ENCODE measurements around the gene ING2.
"Not testable (repeated sequence)": the region's sequence is repeated elsewhere in the genome, so short reads cannot be mapped to it uniquely, and the experiment has no call there.

The ING2 gene

GRCh38 chr4:183550345-183551093 lies 45.7 kb downstream of the ING2 start:
- ChIA-PET POLR2A (no interaction called here), CTCF (interaction anchor here (0.9 kb wide), 1 partner anchor 10 kb away, joined by 4 read pairs; no protein-coding TSS in a partner anchor)
- H3K4me3 ChIP-seq (ENCODE audit: low read depth, low read length), result no peak overlapping the region
- TF ChIP-seq, protein P1, sequence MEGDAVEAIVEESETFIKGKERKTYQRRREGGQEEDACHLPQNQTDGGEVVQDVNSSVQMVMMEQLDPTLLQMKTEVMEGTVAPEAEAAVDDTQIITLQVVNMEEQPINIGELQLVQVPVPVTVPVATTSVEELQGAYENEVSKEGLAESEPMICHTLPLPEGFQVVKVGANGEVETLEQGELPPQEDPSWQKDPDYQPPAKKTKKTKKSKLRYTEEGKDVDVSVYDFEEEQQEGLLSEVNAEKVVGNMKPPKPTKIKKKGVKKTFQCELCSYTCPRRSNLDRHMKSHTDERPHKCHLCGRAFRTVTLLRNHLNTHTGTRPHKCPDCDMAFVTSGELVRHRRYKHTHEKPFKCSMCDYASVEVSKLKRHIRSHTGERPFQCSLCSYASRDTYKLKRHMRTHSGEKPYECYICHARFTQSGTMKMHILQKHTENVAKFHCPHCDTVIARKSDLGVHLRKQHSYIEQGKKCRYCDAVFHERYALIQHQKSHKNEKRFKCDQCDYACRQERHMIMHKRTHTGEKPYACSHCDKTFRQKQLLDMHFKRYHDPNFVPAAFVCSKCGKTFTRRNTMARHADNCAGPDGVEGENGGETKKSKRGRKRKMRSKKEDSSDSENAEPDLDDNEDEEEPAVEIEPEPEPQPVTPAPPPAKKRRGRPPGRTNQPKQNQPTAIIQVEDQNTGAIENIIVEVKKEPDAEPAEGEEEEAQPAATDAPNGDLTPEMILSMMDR (IDR thresholded peaks at IDR 0.05; ENCODE audit: insufficient read depth, low read length, missing control alignments), result no peak
- no peak for DNase-seq (ENCODE audit: low read depth, low spot score)

DNA sequence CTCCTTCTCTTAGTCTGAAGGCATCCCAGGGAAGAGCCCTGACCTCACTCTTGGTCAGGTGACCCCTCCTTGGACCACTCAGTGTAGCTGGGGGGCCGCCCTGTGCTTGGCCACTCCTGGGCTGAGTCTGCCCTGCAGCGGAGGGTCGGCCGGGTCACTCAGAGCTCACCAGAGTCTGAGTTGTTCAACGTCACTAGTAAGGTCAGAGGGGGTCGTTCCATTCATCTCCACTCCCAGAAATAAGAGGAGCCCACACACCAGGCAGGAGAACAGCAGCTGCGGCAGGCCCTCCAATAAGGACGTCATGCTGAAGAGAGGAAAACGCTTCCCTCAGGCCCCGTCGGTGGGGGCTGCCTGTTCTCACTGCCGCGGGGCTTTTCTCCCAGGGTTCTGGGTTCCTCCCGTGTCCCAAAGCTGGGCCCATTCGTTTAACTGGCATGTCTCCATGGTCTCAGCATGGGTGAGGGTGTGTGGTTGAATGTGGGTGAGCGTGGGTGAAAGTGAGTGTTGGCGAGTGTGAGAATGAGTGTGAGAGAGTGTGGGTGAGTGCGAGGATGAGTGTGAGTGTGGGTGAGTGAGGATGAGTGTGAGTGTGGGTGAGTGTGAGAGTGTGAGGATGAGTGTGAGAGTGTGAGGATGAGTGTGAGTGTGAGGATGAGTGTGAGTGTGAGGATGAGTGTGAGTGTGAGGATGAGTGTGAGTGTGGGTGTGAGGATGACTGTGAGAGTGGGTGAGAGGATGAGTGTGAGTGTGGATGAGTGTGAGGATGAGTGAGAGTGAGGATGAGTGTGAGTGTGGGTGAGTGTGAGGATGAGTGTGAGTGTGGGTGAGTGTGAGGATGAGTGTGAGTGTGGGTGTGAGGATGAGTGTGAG lies 47.7 kb downstream of the ING2 start:
- no peak overlapping the region for H3K4me3 ChIP-seq (ENCODE audit: low read depth, low read length)
- ChIA-PET CTCF (no interaction called here), POLR2A (no interaction called here)
- TF ChIP-seq, protein P1 (IDR thresholded peaks at IDR 0.05; ENCODE audit: insufficient read depth, low read length, missing control alignments), result no peak
- DNase-seq (ENCODE audit: low read depth, low spot score), result no peak

GRCh38 chr4:183553147-183553478 lies 48.3 kb downstream of the ING2 start:
- H3K4me3 ChIP-seq (ENCODE audit: low read depth, low read length); POLR2A ChIA-PET; CTCF ChIA-PET; DNase-seq (ENCODE audit: low read depth, low spot score): not testable (repeated sequence)

- no peak overlapping the region for H3K4me3 ChIP-seq (ENCODE audit: low read depth, low read length)
- ChIA-PET CTCF (no interaction called here), POLR2A (no interaction called here)
- DNase-seq (ENCODE audit: low read depth, low spot score), result no peak
- TF ChIP-seq, protein P1 (IDR thresholded peaks at IDR 0.05; ENCODE audit: insufficient read depth, low read length, missing control alignments), result no peak
These were observed 48.9 kb downstream of the ING2 start for GRCh38 chr4:183553601-183554345.

DNA sequence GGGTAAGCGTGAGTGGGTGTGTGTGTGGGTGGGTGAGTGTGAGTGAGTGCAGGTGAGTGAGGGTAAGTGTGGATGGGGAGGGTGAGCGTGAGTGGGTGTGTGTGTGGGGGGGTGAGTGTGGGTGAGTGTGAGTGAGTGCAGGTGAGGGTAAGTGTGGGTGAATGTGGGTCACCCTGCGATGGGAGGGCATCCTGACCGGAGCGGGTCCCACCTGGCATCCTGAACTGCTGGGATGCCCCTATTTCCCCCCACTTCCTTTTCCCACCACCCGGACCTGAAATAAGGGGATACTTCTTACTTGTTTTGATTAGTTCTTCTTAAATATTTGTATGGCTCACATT lies 49.5 kb downstream of the ING2 start:
- no peak overlapping the region for H3K4me3 ChIP-seq (ENCODE audit: low read depth, low read length)
- ChIA-PET CTCF (no interaction called here), POLR2A (no interaction called here)
- TF ChIP-seq, protein P1 (IDR thresholded peaks at IDR 0.05; ENCODE audit: insufficient read depth, low read length, missing control alignments), result no peak
- no peak for DNase-seq (ENCODE audit: low read depth, low spot score)

DNA sequence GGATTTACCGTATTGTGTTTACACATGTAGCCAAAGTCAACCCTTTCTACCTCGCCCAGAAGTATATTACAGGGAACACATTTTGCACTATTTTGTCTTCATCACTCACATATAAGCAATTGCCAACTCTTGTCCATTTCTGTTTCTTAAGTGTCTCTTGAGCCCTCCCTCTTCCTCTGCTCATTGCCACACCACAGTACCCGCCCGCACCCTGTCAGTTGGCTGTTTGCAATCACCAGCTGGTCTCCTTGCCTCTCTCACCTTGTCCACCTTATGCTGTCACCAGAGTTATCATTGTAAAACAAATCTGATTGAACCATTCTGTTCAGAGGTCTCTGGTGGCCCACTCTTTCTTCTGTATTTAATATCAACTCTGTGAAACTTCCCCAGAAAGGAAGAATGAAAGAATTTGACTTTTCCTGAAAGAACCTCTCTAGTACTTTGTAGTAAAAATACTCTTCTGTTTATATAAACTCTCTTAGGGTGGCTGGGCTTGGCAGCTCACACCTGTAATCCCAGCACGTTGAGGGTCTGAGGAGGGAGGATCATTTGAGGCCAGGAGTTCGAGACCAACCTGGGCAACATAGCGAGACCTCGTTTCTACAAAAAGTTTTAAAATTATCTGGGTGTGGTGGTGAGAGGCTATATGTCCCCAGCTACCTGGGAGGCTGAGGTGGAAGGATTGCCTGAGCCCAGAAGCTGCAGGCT lies 50.2 kb downstream of the ING2 start:
- TF ChIP-seq, protein P1 (IDR thresholded peaks at IDR 0.05; ENCODE audit: insufficient read depth, low read length, missing control alignments), result no peak
- CTCF ChIA-PET, result no interaction called here

More for the DNA sequence above, 50.2 kb downstream of the ING2 start:
- no peak for DNase-seq (ENCODE audit: low read depth, low spot score)
- POLR2A ChIA-PET, result no interaction called here
- no peak overlapping the region for H3K4me3 ChIP-seq (ENCODE audit: low read depth, low read length)
